ENCODE measurements around the gene NKD2. TPM values are rescaled to one million over a fixed set of nuclear protein-coding genes. Genes with fewer than 3 reads are reported as not detected.

NKD2 gene
- total RNA-seq, 3 donors from 2014 or later (not counting 1 experiment from before 2014, with no cell fraction given) = not detected

GRCh38 chr5:962801-963200 is 45.8 kb upstream of the NKD2 start:
- H3K4me3 Mint-ChIP-seq = no peak overlapping the region
- no peak overlapping the region for H3K27ac Mint-ChIP-seq
- H3K4me1 Mint-ChIP-seq = peaks cover 28 to 39% of the 10 kb centered on the region in 2 donors
- 91% methylated on average over 12 of the region's 12 CpGs for WGBS (ENCODE audit: insufficient coverage)
- no peak for TF ChIP-seq CTCF (IDR thresholded peaks at IDR 0.05)
- H3K27me3 Mint-ChIP-seq (ENCODE audit: low read depth in 2 of 2) = peaks cover 20 to 23% of the 10 kb centered on the region in 2 donors
- no peaks in the 10 kb centered on the region for H3K9me3 ChIP-seq (ENCODE audit: control insufficient read depth, insufficient read depth, low read length)
- H3K36me3 ChIP-seq (ENCODE audit: control insufficient read depth, insufficient read depth, low read length) = no peaks in the 10 kb centered on the region
- no peaks in the 10 kb centered on the region for H3K36me3 Mint-ChIP-seq
- intact Hi-C loops (cut with micrococcal nuclease) = loop anchor here (5.0 kb wide), 1 partner anchor 44 kb away; the partner anchor contains the start of gene NKD2
- DNase-seq (no peak), ATAC-seq (no peak)
- H3K9me3 Mint-ChIP-seq = no peaks in the 10 kb centered on the region
- no peak overlapping the region for H3K4me3 ChIP-seq (ENCODE audit: low read length)
- peaks cover 28% of the 10 kb centered on the region for H3K4me1 ChIP-seq (ENCODE audit: control insufficient read depth, insufficient read depth, low read length)
- no peak overlapping the region for H3K27ac ChIP-seq (ENCODE audit: low read length)
- H3K27me3 ChIP-seq (ENCODE audit: control insufficient read depth, insufficient read depth, low read length) = no peaks in the 10 kb centered on the region

- H3K27ac ChIP-seq (ENCODE audit: low read length) = peak overlapping the region; percentile 8
- peaks cover 25% of the 10 kb centered on the region in 2 donors for H3K27me3 Mint-ChIP-seq (ENCODE audit: low read depth in 2 of 2)
Measured at GRCh38 chr5:963310-963672, 45.3 kb upstream of the NKD2 start.

GRCh38 chr5:963673-964531 is 44.7 kb upstream of the NKD2 start:
- Histone ChIP-seq H3K27me3 (ENCODE audit: control insufficient read depth, insufficient read depth, low read length) (peaks cover 2% of the 10 kb centered on the region), H3K4me3 (ENCODE audit: low read length) (no peak overlapping the region), H3K4me1 (ENCODE audit: control insufficient read depth, insufficient read depth, low read length) (peaks cover 25% of the 10 kb centered on the region), H3K9me3 (ENCODE audit: control insufficient read depth, insufficient read depth, low read length) (no peaks in the 10 kb centered on the region), H3K36me3 (ENCODE audit: control insufficient read depth, insufficient read depth, low read length) (no peaks in the 10 kb centered on the region), H3K27ac (ENCODE audit: low read length) (peak overlapping the region; percentile 8)
- WGBS (ENCODE audit: insufficient coverage) = 47% methylated on average over 31 of the region's 31 CpGs
- DNase-seq = peak; percentile 30 to 74
- Mint-ChIP-seq H3K4me3 (peak overlapping the region; percentile 66), H3K36me3 (no peaks in the 10 kb centered on the region), H3K27ac (peak overlapping the region; percentile 68 to 87), H3K27me3 (ENCODE audit: low read depth in 2 of 2) (peaks cover 31% of the 10 kb centered on the region in 2 donors), H3K4me1 (peaks cover 28 to 37% of the 10 kb centered on the region in 2 donors), H3K9me3 (no peaks in the 10 kb centered on the region)
- intact Hi-C loops (cut with micrococcal nuclease) = loop anchor here (5.0 kb wide), 1 partner anchor 43 kb away; the partner anchor contains the start of gene NKD2
- TF ChIP-seq CTCF (IDR thresholded peaks at IDR 0.05) = no peak
- ATAC-seq = peak; percentile 62 to 74 (median 66)

More at GRCh38 chr5:963310-963672, 45.3 kb upstream of the NKD2 start:
- H3K36me3 Mint-ChIP-seq = no peaks in the 10 kb centered on the region
- H3K4me3 ChIP-seq (ENCODE audit: low read length) = no peak overlapping the region
- no peaks in the 10 kb centered on the region for H3K36me3 ChIP-seq (ENCODE audit: control insufficient read depth, insufficient read depth, low read length)
- peaks cover 2% of the 10 kb centered on the region for H3K27me3 ChIP-seq (ENCODE audit: control insufficient read depth, insufficient read depth, low read length)
- no peak for ATAC-seq
- 56% methylated on average over 10 of the region's 10 CpGs for WGBS (ENCODE audit: insufficient coverage)
- no peaks in the 10 kb centered on the region for H3K9me3 Mint-ChIP-seq
- DNase-seq = no peak
- intact Hi-C loops (cut with micrococcal nuclease) = loop anchor here (5.0 kb wide), 1 partner anchor 44 kb away; the partner anchor contains the start of gene NKD2
- H3K9me3 ChIP-seq (ENCODE audit: control insufficient read depth, insufficient read depth, low read length) = no peaks in the 10 kb centered on the region
- peaks cover 28 to 37% of the 10 kb centered on the region in 2 donors for H3K4me1 Mint-ChIP-seq
- H3K4me1 ChIP-seq (ENCODE audit: control insufficient read depth, insufficient read depth, low read length) = peaks cover 25% of the 10 kb centered on the region
- H3K27ac Mint-ChIP-seq = peak overlapping the region; percentile 68 to 87
- TF ChIP-seq CTCF (IDR thresholded peaks at IDR 0.05) = no peak
- peak overlapping the region; percentile 66 for H3K4me3 Mint-ChIP-seq
